COLO668 (cell line): ENCODE data around the gene MAN1B1.

Experiments used
- DNase-seq: peaks from one replicate; lab custom pipeline; 2025; ENCODE audit not compliant: unreplicated experiment; lab: John Stamatoyannopoulos, UW

MAN1B1 gene

DNA sequence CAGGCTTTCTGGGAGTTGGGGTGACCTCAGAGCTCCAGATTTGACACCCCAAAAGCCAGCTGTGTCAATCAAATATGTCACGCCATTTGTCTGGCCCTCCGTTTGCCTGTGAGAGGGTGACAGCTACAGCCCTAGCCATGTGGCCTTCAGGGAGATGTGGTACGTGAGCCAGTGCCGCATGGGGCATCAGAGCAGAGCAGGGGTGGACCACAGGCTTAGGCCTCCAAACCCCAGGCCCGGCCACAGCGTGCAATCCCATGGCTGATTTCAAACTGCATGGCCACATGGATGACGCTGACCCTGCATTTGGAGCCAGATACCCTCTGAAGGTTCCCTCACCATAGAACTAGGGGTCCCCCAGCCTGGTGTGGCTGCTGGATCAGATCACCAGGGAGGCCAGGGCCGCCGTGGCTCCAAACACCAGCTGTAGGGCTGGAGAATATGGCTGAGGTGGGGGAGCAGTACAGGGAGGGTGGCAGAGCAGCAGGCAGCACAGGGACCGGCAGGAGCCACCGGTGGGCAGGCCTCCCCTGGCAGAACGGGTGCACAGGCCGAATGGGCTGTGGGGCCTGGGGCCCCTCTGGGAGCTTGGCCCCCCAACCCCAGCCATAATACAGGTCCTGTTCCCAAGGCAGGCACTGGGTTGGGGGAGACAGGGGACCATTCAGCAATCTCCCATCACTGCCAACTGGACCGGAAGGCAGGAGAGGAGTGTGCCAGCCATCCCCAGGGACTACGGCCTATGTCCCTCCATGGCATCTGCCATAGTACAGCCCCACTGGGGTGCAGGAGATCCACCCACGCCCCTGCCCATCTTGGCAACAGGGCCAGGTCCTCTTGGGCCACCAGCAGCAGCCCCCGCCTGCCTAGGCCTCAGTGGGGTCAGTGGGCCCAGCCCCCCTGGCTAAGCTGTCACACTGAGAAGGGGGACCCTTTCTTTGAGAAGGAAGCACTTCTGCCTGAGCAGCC is 18.0 kb upstream of the MAN1B1 start:
- peak; percentile 53 for DNase-seq

GRCh38 chr9:137069508-137070091 is 17.2 kb upstream of the MAN1B1 start:
- peak; percentile 66 for DNase-seq

- peak; percentile 96 for DNase-seq
Observed at GRCh38 chr9:137070201-137070905, 16.4 kb upstream of the MAN1B1 start, which contains the start of gene SAPCD2. Gene SAPCD2, minus strand, starts transcription at chr9:137070557. Its CDS starts 97 bp downstream, at chr9:137070460.

GRCh38 chr9:137070906-137071275 is 15.9 kb upstream of the MAN1B1 start:
- DNase-seq = peak; percentile 84

DNA sequence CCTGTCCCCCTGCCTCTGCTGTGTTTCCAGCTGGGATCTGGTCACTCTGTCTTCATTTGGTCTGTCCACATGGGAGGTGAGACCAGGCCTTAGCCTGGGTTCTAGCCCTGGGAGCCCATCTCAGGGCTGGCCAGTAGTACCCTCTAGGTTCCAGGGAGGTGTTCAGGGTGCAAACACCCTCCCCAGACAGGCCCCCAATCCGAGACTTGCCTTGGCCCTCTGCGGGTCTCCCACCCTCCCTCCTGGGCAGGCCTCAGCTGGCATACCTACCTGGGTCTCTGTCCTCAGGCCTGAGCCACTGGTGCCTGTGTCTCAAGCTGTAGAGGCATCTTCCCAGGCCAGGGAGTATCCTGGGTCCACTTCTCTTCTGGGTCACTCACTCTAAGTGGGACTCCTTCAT is 15.5 kb upstream of the MAN1B1 start:
- no peak for DNase-seq

DNA sequence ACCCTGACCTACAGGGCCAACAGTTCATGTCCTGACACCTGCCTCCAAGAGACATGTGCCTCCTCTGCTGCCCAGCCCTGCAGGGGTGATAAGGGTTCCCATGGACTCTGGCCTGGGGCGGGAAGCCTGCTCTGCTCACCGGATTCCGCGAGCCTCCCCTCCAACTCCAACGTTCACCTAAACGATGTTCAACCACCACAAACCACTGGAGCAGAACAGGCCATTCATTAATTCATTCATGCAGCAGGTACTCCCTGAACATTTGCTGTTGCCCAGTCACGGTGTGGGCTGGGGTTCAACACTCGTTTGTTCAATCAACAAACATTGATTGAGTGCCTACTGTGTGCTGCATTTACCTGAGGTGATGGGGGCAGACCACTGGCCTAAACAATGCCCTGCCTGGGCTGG is 12.8 kb upstream of the MAN1B1 start:
- no peak for DNase-seq

- no peak for DNase-seq
Observed at GRCh38 chr9:137074657-137075274, 12.0 kb upstream of the MAN1B1 start.

GRCh38 chr9:137075275-137075775 is 11.5 kb upstream of the MAN1B1 start:
- DNase-seq = no peak

DNA sequence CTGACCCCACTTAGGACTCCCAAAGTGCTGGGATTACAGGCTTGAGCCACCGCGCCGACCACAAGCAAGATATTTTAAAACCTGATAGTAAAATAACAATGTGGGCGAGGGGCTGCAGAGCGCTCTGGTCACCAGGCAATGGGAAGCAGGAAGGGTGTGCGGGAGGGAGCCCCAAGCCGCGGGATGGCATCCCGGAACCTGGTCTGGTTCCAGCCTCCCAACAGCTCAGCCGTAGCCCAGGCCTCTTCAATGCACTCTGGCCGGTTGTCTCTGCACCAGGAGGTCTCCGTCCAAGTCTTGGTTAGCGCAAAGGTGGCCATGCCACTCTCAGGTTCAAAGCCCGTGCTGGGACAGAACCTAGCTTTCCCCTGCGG is 10.2 kb upstream of the MAN1B1 start:
- no peak for DNase-seq

DNA sequence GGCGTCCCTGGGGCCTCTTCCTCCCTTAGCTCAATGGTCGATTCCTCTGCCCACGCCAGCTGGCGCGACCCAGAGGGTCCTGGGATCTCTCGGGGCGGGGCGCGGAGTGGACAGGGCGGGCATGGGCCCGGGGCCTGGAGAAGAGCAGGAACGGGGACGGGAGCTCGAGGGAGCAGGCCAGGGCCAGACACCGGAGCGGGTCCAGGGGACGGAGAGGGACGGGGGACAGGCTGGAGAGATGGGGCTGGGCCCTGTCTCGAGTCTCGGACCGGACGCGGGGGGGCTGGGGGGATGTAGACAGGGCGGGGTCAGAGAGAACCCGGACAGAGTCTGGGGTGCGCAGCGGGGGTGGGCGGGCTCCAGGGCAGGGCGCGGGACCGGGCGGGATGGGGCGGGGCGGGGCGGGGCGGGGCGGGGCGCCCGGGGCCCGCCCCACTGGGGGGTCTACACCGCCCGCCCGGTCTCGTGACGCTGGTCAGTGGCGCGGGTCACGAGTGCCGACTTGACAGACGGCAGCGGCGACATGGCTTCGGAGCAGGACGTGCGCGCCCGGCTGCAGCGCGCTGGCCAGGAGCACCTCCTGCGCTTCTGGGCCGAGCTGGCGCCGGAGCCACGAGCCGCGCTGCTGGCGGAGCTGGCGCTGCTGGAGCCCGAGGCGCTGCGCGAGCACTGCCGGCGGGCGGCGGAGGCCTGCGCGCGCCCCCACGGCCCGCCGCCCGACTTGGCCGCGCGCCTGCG is 9.6 kb upstream of the MAN1B1 start, which contains the start of gene UAP1L1:
Gene UAP1L1, plus strand, starts transcription at position 508 of the 738 bp plus-strand sequence. Its CDS starts 16 bp downstream, at position 524.
- DNase-seq = peak; percentile 75

- DNase-seq = peak; percentile 38
Observed at GRCh38 chr9:137077758-137078693, 8.8 kb upstream of the MAN1B1 start.

DNA sequence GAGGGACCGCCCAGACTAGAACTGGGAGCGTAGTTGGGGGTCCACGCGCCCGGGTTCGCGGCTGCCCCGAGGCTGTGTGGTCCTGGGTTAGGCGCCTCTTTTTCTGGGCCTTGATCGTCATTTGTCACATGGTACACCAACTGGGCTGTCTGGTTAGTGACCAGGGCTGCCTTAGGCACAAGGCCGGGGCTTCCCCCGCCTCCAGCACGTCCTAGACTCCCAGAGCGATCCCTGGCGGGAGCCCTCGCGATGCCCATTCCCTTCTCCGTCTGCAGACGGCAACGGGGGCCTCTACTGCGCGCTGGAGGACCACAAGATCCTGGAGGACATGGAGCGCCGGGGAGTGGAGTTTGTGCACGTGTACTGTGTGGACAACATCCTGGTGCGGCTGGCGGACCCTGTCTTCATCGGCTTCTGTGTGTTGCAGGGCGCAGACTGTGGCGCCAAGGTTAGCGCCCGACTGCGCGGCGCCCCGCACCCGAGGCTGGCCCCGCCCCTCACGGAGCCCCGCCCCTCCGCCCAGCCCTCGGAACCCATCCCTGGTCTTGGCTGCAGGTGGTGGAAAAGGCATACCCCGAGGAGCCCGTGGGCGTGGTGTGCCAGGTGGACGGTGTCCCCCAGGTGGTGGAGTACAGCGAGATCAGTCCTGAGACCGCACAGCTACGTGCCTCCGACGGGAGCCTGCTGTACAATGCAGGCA is 7.9 kb upstream of the MAN1B1 start:
- DNase-seq = peak; percentile 80

GRCh38 chr9:137079401-137079787 is 7.4 kb upstream of the MAN1B1 start:
- DNase-seq = no peak

DNA sequence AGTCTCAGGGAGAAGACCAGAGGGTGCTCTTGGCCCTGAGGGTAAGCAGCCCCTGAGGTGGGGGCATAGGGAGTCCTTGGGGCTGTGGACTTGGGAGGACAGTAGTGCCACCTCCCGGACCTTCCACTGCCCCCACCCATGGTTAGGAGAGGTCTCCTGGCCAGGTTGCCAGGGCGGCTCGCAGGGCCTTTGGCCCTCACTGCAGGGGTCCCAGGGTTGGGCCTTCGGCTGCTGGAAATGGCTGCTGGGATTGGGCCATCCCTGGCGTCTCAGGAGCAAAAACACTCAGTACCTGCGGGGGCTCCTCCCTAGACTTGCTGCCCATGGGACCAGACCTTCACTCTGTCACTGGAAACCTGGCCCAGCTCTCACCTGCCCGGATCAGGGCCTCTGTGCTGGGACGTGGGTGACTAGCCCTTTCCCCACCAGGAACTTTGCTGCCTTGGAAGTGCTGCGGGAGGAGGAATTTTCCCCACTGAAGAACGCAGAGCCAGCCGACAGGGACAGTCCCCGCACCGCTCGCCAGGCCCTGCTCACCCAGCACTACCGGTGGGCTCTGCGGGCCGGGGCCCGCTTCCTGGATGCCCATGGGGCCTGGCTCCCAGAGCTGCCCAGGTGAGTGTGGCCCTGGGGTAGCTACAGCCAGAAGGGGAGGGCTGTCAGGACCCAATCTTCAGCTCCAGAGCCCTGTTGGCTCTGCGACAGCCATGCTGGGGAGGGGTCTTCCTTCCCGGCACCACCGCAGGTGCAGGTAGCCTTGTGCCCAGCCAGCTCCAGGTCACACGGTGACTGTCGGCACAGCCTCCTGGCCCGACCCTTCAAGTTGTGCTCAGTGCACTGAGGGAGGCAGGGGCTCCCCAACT is 6.3 kb upstream of the MAN1B1 start:
- DNase-seq = no peak

DNA sequence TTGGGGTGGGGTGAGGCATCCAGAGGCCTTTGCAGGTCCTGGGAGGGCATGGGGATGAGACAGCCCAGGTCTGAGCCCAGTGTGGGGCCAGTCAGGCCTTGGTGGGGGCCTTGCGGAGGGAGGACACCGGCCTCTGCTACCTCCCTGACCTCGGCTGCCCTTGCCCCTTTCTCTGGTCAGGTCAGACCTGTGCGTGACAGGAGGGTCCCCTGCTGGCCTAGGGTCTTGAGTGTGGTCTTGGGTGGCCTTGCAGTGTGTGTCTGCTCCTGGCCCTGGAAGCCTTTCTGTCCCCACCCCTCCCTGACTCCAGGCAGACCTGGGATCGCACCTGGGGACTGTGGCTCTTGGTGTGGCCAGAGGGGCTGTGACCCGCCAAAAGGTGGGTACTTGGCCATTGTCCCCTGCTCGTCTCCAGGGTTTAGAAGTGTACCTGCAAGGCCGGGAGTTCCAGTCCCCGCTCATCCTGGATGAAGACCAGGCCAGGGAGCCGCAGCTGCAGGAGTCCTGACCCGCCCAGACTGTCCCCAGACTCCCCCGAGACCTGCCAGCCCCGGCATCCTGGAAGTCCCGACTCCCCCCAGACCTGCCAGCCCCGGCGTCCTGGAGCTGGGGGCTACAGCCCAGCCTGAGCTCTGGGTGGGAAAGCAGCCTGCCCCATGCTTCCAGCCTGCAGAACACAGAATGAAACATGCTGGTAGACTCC is 4.4 kb upstream of the MAN1B1 start:
- DNase-seq = no peak

GRCh38 chr9:137082925-137083290 is 3.9 kb upstream of the MAN1B1 start:
- DNase-seq = no peak

DNA sequence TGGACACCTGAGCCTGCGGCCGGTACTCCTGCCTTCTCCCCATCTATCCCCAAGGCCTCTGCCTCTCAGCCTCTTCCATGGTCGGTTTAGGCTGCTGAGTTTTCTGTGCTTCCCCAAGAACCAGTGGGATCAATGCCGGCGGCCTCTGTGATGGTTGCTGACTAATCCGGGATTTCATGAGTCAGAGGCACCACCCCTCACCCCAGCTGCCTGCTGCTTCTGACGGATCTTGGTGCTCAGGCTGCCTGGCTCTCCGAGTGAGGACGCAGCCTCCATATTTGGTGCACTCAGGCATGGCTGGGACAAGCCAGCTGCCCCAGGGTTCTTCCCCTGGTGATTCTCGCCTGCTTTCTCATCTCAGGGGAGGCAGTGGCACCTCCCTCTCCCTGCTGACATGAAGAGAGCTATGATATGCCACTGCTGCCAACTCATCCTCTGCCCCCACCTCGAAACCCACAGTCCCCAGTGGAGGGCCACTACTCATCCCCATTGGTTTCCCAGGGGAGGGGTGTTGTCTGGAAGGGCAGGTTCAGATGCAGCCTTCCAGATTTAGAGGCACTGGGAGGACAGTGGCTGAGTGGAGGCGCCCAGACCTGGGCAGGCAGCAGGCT is 3.3 kb upstream of the MAN1B1 start:
- peak; percentile 65 for DNase-seq
